PC-9 (cell line): Measurements from ENCODE around the gene ZNF423.

Experiments
- EZH2 ChIP-seq: fragments of 200-600 bp; sonication (generic); IDR thresholded peaks from 2 replicates; pipeline ENCODE4 v1.8.0; 2017; ENCODE audit warnings: antibody characterized with exemption, low read depth
- TF ChIP-seq, protein P1 (sequence below): fragments of 200-600 bp; sonication (generic); conservative IDR thresholded peaks from 2 replicates; pipeline ENCODE4 v1.6.1; 2017; ENCODE audit warnings: mixed run types, antibody characterized with exemption, mild to moderate bottlenecking, moderate library complexity

DNA sequence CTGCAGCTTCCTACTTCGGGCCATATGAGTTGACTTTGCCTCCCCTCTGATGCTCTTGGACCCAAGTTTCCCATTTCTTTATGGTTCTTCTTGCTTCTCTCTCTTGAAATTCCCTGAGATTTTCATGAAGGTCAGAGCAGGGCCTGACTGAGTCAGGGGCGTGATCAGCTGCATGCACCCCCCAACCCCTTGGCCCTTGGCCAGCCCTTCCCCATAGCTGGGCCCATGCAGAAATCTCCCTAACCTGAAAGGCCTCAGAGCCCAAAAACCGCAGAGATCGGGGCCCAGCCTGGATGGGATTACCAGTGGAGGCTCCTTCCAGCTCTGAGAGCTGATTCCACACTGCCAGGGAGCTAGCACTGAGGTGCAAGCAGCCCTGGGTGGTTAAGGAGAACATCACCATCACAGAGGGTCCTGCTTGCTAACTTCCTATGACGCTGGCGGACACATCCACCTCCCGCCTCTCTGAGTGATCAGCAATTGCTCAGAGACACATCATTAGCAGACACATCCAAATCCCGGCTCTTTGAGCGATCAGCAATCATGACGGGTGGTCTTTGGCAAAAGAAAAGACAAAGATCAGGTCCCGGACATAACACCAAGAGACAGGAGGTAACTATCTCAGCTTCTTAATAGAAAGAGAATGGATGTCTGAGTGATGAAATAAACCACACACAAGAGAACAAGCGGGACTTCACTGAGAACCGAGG is 320.9 kb downstream of the ZNF423 start:
- no peak for TF ChIP-seq EZH2
- TF ChIP-seq, protein P1, sequence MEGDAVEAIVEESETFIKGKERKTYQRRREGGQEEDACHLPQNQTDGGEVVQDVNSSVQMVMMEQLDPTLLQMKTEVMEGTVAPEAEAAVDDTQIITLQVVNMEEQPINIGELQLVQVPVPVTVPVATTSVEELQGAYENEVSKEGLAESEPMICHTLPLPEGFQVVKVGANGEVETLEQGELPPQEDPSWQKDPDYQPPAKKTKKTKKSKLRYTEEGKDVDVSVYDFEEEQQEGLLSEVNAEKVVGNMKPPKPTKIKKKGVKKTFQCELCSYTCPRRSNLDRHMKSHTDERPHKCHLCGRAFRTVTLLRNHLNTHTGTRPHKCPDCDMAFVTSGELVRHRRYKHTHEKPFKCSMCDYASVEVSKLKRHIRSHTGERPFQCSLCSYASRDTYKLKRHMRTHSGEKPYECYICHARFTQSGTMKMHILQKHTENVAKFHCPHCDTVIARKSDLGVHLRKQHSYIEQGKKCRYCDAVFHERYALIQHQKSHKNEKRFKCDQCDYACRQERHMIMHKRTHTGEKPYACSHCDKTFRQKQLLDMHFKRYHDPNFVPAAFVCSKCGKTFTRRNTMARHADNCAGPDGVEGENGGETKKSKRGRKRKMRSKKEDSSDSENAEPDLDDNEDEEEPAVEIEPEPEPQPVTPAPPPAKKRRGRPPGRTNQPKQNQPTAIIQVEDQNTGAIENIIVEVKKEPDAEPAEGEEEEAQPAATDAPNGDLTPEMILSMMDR = no peak
